ENCODE results near the gene TMTC1. TPM values are rescaled to one million over a fixed set of nuclear protein-coding genes. Genes with fewer than 3 reads are reported as not detected.

The TMTC1 gene
- total and polyA plus RNA-seq, 3 donors from 2014 or later = 8.4 to 13.6 (median 11.5) TPM

DNA sequence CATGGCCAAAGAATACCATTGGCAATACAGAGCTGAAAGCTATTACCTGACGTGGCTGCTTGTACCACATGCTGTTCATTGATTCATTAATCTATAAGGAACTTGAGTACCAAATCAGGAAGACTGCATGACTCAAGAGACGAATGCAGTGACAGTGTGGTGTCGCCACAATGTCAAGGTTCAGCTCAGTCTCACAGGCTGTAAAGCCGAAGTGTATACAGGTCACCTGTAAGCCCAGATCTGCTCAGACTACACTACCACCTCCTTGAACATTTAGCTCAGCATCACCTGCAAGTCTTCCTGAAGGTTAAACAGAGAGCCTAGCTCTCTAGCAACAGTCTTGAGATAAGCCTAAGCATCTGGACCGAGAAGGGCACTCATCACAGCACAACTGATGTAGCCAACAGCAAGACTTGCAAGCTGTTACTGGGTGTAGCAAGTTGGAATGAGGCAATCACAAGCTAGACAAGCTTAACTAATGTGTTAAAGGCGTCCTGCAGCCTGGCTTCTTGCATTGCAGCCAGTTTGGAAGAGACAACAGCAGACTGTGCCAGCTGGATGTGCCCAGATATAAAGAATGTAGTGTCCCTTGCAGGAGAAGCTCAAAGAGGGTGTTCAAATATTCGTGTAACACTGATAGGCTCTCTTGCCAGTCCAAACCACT, 21.0 kb downstream of the TMTC1 start:
- TF ChIP-seq, protein P1, sequence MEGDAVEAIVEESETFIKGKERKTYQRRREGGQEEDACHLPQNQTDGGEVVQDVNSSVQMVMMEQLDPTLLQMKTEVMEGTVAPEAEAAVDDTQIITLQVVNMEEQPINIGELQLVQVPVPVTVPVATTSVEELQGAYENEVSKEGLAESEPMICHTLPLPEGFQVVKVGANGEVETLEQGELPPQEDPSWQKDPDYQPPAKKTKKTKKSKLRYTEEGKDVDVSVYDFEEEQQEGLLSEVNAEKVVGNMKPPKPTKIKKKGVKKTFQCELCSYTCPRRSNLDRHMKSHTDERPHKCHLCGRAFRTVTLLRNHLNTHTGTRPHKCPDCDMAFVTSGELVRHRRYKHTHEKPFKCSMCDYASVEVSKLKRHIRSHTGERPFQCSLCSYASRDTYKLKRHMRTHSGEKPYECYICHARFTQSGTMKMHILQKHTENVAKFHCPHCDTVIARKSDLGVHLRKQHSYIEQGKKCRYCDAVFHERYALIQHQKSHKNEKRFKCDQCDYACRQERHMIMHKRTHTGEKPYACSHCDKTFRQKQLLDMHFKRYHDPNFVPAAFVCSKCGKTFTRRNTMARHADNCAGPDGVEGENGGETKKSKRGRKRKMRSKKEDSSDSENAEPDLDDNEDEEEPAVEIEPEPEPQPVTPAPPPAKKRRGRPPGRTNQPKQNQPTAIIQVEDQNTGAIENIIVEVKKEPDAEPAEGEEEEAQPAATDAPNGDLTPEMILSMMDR (IDR thresholded peaks at IDR 0.05) = no peak
- no peak for TF ChIP-seq POLR2A (IDR thresholded peaks at IDR 0.05)
- Histone ChIP-seq H3K27me3 (no peaks in the 10 kb centered on the region), H3K9me3 (no peaks in the 10 kb centered on the region), H3K4me1 (no peaks in the 10 kb centered on the region), H3K27ac (no peak overlapping the region), H3K4me3 (no peak overlapping the region), H3K36me3 (ENCODE audit: low read depth, missing control alignments) (no peaks in the 10 kb centered on the region)
- DNase-seq = no peak
- 65 to 78% methylated on average over 6 to 7 of the region's 7 CpGs for WGBS, 2 donors
- intact Hi-C loops (cut with DNase I; ENCODE audit: low total_unique reads) = no loop called here

DNA sequence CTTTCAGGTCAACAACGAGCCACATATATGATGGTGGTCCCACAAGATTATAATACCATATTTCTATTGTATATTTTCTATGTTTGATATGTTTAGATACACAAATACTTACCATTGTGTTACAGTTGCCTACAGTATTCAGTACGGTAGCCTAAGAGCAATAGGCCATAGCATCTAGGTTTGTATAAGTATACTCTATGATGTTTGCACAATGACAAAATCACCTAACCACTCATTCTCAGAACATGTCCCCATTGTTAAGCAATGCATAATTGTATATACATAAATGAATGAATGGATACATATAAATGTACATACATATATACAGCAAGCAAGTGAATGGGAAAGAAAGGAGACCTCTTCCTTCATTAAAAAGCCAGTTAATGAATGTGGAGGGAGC, 23.8 kb downstream of the TMTC1 start:
- Histone ChIP-seq H3K4me3 (no peak overlapping the region), H3K27ac (no peak overlapping the region), H3K27me3 (no peaks in the 10 kb centered on the region), H3K4me1 (no peaks in the 10 kb centered on the region), H3K9me3 (no peaks in the 10 kb centered on the region), H3K36me3 (ENCODE audit: low read depth, missing control alignments) (no peaks in the 10 kb centered on the region)
- DNase-seq = no peak
- TF ChIP-seq POLR2A (IDR thresholded peaks at IDR 0.05) = no peak
- TF ChIP-seq, protein P1 (IDR thresholded peaks at IDR 0.05) = no peak
- WGBS, 2 donors = 91 to 92% methylated on average over 2 of the region's 2 CpGs
- intact Hi-C loops (cut with DNase I; ENCODE audit: low total_unique reads) = no loop called here

DNA sequence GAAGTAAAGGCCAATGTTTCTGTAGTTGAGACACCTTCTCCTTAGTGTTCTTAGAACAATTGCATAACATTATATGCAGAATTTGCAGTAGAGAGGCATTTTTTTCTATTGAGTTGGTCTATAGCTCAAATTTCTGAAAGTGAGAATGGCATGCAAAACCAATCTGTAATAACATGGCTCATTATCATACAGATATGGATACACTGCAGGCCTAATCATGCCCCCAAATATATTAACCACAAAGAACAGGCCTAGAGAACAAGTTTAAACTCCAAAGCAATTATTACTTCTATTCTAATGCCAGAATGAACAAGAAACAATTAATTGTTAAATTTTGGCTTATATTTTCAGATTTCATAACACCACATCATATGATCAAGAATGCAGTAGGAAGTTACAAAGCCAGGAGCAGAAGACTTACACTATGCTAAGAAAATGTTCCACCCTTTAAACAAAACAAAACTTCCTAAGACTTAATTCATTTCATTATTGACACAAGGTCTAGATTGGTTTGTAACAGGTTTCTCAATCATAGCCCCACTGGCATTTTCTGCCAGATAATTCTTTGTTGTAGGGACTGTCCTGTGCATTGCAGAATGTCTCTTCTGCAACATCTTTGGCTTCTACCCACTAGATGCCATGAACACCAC, 26.9 kb downstream of the TMTC1 start:
- Histone ChIP-seq H3K4me1 (no peaks in the 10 kb centered on the region), H3K27me3 (no peaks in the 10 kb centered on the region), H3K4me3 (no peak overlapping the region), H3K27ac (no peak overlapping the region), H3K9me3 (no peaks in the 10 kb centered on the region), H3K36me3 (ENCODE audit: low read depth, missing control alignments) (no peaks in the 10 kb centered on the region)
- intact Hi-C loops (cut with DNase I; ENCODE audit: low total_unique reads) = no loop called here
- TF ChIP-seq POLR2A (IDR thresholded peaks at IDR 0.05) = no peak
- TF ChIP-seq, protein P1 (IDR thresholded peaks at IDR 0.05) = no peak
- no peak for DNase-seq

DNA sequence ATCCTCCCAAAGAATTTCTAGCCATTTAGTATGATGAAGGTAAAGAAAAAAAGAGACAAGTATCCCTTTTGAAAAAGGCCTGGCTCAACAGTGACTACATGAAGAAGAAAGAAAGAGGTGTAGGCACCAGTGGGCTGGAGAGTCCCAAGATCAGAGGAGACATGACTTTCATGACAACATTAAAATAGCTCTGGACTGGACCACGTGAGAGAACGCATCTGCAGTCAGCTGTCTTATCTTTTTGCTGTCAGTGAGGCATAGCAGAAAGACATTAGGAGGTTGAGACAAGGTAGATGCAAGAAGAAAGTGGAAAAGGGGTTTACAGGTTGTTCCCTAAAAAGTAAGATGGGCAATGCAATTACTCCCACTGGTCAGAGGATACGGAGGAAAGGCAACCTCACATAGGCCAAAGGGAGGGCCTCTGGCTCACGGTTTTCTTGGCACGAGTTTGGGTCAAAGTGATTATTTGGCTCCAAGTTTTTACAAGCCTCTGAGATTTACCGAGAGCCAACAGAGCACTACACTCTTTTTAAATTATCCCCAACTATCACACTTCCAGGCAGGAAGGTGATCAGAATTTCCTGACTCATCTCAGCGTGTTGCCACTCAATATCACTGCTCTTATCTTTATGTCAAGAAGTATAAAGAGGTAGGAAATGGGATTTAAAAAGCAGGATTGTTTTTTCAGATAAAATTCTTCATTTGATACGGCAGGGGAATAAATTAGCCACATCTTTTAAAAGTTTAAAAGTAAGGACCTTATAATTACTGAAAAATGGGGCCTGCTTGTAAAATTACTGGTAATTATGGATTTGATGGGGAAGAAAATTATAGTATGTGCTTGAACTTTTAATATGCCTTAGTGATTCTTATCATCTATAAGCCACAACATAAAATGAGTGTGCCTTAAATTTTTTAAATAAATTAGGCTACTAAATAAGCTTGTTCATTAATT, 29.2 kb downstream of the TMTC1 start:
- WGBS, 2 donors = 66 to 67% methylated on average over 8 of the region's 8 CpGs
- intact Hi-C loops (cut with DNase I; ENCODE audit: low total_unique reads) = no loop called here
- Histone ChIP-seq H3K36me3 (ENCODE audit: low read depth, missing control alignments) (no peaks in the 10 kb centered on the region), H3K4me1 (no peaks in the 10 kb centered on the region), H3K4me3 (no peak overlapping the region), H3K27ac (no peak overlapping the region), H3K9me3 (no peaks in the 10 kb centered on the region), H3K27me3 (no peaks in the 10 kb centered on the region)
- DNase-seq = no peak
- TF ChIP-seq, protein P1 (IDR thresholded peaks at IDR 0.05) = no peak
- no peak for TF ChIP-seq POLR2A (IDR thresholded peaks at IDR 0.05)
